Inferior parietal cortex (tissue), 1 donor: ENCODE results near the gene COL5A1.

ENCODE experiments used
- DNase-seq: peaks from one replicate; pipeline ENCODE4 v3.0.0-alpha.2; 2016; ENCODE audit errors: extremely low spot score

The COL5A1 gene

GRCh38 chr9:134872482-134873231 is 231.1 kb downstream of the COL5A1 start:
- DNase-seq, result no peak

GRCh38 chr9:134875371-134875770 is 233.8 kb downstream of the COL5A1 start:
- DNase-seq, result no peak

- DNase-seq, result no peak
Observed at GRCh38 chr9:134877541-134877940, 235.9 kb downstream of the COL5A1 start.

- no peak for DNase-seq
Observed at GRCh38 chr9:134879664-134880483, 238.3 kb downstream of the COL5A1 start.

- no peak for DNase-seq
Observed at GRCh38 chr9:134880484-134881312, 239.1 kb downstream of the COL5A1 start, which contains the start of gene FCN2. Gene FCN2, plus strand, starts transcription at chr9:134880810. Its CDS starts 12 bp downstream, at chr9:134880822.

GRCh38 chr9:134881313-134881670 is 239.7 kb downstream of the COL5A1 start:
- DNase-seq, result no peak

GRCh38 chr9:134882204-134882785 is 240.7 kb downstream of the COL5A1 start:
- DNase-seq, result no peak

- no peak for DNase-seq
Observed at GRCh38 chr9:134883040-134883782, 241.6 kb downstream of the COL5A1 start.

- DNase-seq, result no peak
Observed at GRCh38 chr9:134884492-134884891, 242.9 kb downstream of the COL5A1 start.

- DNase-seq, result no peak
Observed at GRCh38 chr9:134885001-134885678, 243.5 kb downstream of the COL5A1 start.

GRCh38 chr9:134885679-134886412 is 244.2 kb downstream of the COL5A1 start:
- no peak for DNase-seq

GRCh38 chr9:134886413-134886913 is 244.9 kb downstream of the COL5A1 start:
- no peak for DNase-seq

- no peak for DNase-seq
Observed at GRCh38 chr9:134887219-134887618, 245.6 kb downstream of the COL5A1 start.

- DNase-seq, result no peak
Observed at GRCh38 chr9:134887686-134888602, 246.3 kb downstream of the COL5A1 start.

- no peak for DNase-seq
Observed at GRCh38 chr9:134888603-134889190, 247.1 kb downstream of the COL5A1 start.

GRCh38 chr9:134889386-134890154 is 248.0 kb downstream of the COL5A1 start:
- no peak for DNase-seq

- DNase-seq, result no peak
Observed at GRCh38 chr9:134890155-134890495, 248.5 kb downstream of the COL5A1 start.
